Hepatocyte (in vitro differentiated cells): ENCODE data around the gene WDR18. TPM values are rescaled to one million over a fixed set of nuclear protein-coding genes. Genes with fewer than 3 reads are reported as not detected.

Source experiments
- DNase-seq: peaks from one replicate; pipeline ENCODE4 v3.0.0-alpha.2; 2016; ENCODE audit warnings: low spot score
- H2AFZ ChIP-seq: fragments of 200-600 bp; sonication (generic); 2 replicates; pipeline ENCODE4 v1.6.0; 2016; ENCODE audit warnings: antibody characterized with exemption, mild to moderate bottlenecking
- H3K27ac ChIP-seq: fragments of 200-600 bp; sonication (generic); 2 replicates; pipeline ENCODE4 v1.5.1; 2016; ENCODE audit warnings: mild to moderate bottlenecking
- H3K27me3 ChIP-seq: fragments of 200-600 bp; sonication (generic); 2 replicates; pipeline ENCODE4 v1.6.1; 2016
- H3K36me3 ChIP-seq: fragments of 200-600 bp; sonication (generic); replicated peaks from 2 replicates; pipeline ENCODE4 v1.5.1; 2016; ENCODE audit warnings: low read depth; ENCODE audit not compliant: insufficient read depth
- H3K4me1 ChIP-seq: fragments of 200-600 bp; sonication (generic); 2 replicates; pipeline ENCODE4 v1.5.1; 2016; ENCODE audit warnings: mild to moderate bottlenecking, moderate library complexity; ENCODE audit not compliant: insufficient read depth
- H3K4me2 ChIP-seq: fragments of 200-600 bp; sonication (generic); 2 replicates; pipeline ENCODE4 v1.6.0; 2016
- H3K4me3 ChIP-seq: fragments of 200-600 bp; sonication (generic); 2 replicates; pipeline ENCODE4 v1.5.1; 2016; ENCODE audit warnings: mild to moderate bottlenecking
- H3K79me2 ChIP-seq: fragments of 200-600 bp; sonication (generic); 2 replicates; pipeline ENCODE4 v1.6.0; 2017; ENCODE audit warnings: mild to moderate bottlenecking
- H3K9me2 ChIP-seq: fragments of 200-600 bp; sonication (generic); replicated peaks from 2 replicates; pipeline ENCODE4 v1.6.0; 2017; ENCODE audit warnings: mild to moderate bottlenecking; ENCODE audit not compliant: insufficient read depth
- H3K9me3 ChIP-seq: fragments of 200-600 bp; sonication (generic); 2 replicates; pipeline ENCODE4 v1.5.1; 2016; ENCODE audit warnings: low read depth, mild to moderate bottlenecking
- H4K20me1 ChIP-seq: fragments of 200-600 bp; sonication (generic); 2 replicates; pipeline ENCODE4 v1.6.0; 2016; ENCODE audit warnings: mild to moderate bottlenecking; ENCODE audit not compliant: insufficient read depth, poor library complexity, severe bottlenecking
- EZH2 ChIP-seq: fragments of 200-600 bp; sonication (generic); IDR thresholded peaks from 2 replicates; pipeline ENCODE4 v1.6.1; 2016; ENCODE audit warnings: antibody characterized with exemption, mild to moderate bottlenecking, borderline replicate concordance
- EZH2phosphoT487 ChIP-seq: fragments of 200-600 bp; sonication (generic); IDR thresholded peaks from one replicate; pipeline ENCODE4 v1.6.1; 2018; ENCODE audit warnings: antibody characterized with exemption, mild to moderate bottlenecking, low read depth, moderate library complexity; ENCODE audit not compliant: unreplicated experiment, severe bottlenecking
- WGBS: methylation state at CpG from one replicate; pipeline ENCODE4 v1.1.6; 2016; ENCODE audit warnings: low lambda C conversion rate; ENCODE audit errors: missing lambda C conversion rate; 5-methylcytosine and 5-hydroxymethylcytosine counted together
- polyA plus RNA-seq: library from polyadenylated mRNA; unstranded; fragments of >200 nt; fragmentation: Nextera tagmentation; extraction: Ambion mirVana; gene quantifications from 2 replicates; pipeline ENCODE4 v1.2.1, GENCODE V29; 2016
- total RNA-seq: library from RNA; depleted of rRNA; stranded (reverse); fragments of >200 nt; gene quantifications from 2 replicates; pipeline ENCODE4 v1.2.3, GENCODE V29; 2014
- TF ChIP-seq, protein P1 (sequence below): fragments of 200-600 bp; sonication (generic); IDR thresholded peaks from 2 replicates; pipeline ENCODE4 v1.5.1; 2016; ENCODE audit warnings: antibody characterized with exemption, mild to moderate bottlenecking; ENCODE audit not compliant: poor library complexity

WDR18 gene
- total and polyA plus RNA-seq, 2 experiments from 2014 or later: 60.0 to 169 TPM

DNA sequence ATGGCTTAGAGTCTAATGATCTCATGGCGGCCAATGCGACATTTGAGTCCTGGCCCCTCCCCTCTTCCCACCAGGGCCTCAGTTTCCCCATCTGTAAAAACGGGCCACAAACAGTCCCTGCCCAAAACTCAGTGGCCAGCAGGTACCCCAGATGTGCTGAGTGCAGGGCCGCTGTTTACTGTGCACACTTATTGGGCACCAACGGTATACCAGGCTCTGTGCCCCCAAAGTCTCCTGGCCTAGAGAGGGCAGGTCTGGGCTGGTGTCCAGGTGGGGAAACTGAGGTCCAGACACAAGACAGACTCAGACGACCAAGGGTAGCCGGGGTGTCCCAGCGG, 23.6 kb upstream of the WDR18 start:
- Histone ChIP-seq H3K36me3 (peaks cover 3% of the 10 kb centered on the region), H4K20me1 (peaks cover 7% of the 10 kb centered on the region), H3K27ac (peak overlapping the region; percentile 100), H3K9me2 (no peaks in the 10 kb centered on the region), H3K9me3 (no peaks in the 10 kb centered on the region), H3K4me2 (peak overlapping the region; percentile 81), H2AFZ (no peak overlapping the region), H3K27me3 (no peaks in the 10 kb centered on the region), H3K79me2 (peaks cover 80% of the 10 kb centered on the region), H3K4me1 (peaks cover 53% of the 10 kb centered on the region), H3K4me3 (peak overlapping the region; percentile 55)
- peak; percentile 6 for DNase-seq
- WGBS: 72% methylated on average over 8 of the region's 8 CpGs
- no peak for TF ChIP-seq EZH2phosphoT487

DNA sequence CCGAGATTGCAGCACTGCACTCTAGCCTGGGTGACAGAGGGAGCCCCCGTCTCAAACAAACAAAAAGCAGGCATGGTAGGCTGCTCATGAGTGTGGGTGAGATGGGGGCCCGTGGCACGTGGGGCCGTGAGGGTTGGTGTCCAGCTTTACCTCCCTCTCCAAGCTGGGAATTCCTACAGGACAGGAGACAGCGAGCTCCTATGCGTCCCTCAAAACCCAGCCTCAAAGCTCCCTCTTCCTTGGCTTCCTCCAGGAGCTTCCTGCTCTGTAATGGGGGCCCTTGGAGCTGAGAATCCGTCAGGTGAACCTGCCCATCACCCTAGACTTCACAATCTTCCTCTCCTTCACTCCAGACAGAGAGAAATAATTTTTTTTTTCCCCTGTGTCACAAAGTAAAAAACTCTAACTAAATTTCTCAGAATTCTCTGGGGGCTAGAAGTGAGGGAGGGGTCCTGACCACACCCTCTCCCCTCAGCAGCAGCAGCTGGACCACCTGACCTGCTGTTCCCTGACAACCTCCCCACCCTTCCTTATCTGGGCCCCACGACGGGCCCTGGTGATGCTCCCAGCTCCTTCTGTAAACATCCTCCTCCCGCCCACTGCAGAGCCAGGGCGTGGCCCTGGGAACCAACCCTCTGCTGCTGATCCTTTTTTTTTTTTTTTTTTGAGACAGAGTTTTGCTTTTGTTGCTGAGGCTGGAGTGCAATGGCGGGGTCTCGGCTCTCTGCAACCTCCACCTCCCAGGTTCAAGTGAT, 22.1 kb upstream of the WDR18 start:
- H3K9me2 ChIP-seq: no peaks in the 10 kb centered on the region
- H3K36me3 ChIP-seq: peaks cover 3% of the 10 kb centered on the region
- peaks cover 7% of the 10 kb centered on the region for H4K20me1 ChIP-seq
- H3K9me3 ChIP-seq: no peaks in the 10 kb centered on the region
- peaks cover 38% of the 10 kb centered on the region for H3K4me1 ChIP-seq
- peak; percentile 89 for DNase-seq
- no peak overlapping the region for H2AFZ ChIP-seq
- H3K79me2 ChIP-seq: peaks cover 72% of the 10 kb centered on the region
- peak overlapping the region; percentile 81 for H3K4me2 ChIP-seq
- H3K27me3 ChIP-seq: no peaks in the 10 kb centered on the region
- H3K27ac ChIP-seq: peak overlapping the region; percentile 100
- TF ChIP-seq EZH2 (no peak), EZH2phosphoT487 (no peak)
- TF ChIP-seq, protein P1, sequence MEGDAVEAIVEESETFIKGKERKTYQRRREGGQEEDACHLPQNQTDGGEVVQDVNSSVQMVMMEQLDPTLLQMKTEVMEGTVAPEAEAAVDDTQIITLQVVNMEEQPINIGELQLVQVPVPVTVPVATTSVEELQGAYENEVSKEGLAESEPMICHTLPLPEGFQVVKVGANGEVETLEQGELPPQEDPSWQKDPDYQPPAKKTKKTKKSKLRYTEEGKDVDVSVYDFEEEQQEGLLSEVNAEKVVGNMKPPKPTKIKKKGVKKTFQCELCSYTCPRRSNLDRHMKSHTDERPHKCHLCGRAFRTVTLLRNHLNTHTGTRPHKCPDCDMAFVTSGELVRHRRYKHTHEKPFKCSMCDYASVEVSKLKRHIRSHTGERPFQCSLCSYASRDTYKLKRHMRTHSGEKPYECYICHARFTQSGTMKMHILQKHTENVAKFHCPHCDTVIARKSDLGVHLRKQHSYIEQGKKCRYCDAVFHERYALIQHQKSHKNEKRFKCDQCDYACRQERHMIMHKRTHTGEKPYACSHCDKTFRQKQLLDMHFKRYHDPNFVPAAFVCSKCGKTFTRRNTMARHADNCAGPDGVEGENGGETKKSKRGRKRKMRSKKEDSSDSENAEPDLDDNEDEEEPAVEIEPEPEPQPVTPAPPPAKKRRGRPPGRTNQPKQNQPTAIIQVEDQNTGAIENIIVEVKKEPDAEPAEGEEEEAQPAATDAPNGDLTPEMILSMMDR: no peak
- no peak overlapping the region for H3K4me3 ChIP-seq
- 53% methylated on average over 12 of the region's 14 CpGs for WGBS

DNA sequence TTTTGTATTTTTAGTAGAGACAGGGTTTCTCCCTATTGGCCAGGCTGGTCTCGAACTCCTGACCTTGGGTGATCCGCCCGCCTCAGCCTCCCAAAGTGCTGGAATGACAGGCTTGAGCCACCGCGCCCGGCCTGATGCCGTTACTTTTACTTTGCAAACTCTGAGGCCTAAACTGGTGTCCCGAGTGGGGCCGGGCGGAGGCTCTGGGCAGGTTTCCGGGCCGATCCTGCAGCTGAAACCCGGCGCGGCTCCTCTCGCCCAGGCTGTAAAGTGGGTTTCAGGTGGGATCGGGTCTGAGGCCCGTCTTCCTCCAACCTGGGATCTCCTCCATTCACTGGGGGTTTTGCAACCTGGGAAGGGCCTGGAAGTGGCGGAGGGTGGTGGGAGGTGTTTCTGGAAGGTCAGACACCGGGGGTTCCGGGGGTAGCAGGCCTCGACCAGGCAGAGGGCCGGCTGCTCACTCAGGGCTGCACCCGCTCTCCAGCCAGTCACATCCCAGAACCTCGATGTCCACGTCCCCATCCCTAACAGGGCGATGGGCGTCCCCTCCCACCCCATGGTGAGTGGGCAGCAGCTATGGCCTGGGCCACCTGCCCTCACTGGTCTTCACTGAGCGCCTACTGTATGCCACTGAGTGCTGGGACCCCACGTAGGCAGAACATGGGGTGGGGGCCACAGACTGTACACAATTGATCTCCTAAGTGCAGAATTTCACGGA, 21.3 kb upstream of the WDR18 start:
- no peak for DNase-seq
- Histone ChIP-seq H3K27me3 (no peaks in the 10 kb centered on the region), H3K4me3 (no peak overlapping the region), H3K9me2 (no peaks in the 10 kb centered on the region), H3K27ac (peak overlapping the region; percentile 88), H3K4me2 (peak overlapping the region; percentile 81), H4K20me1 (peaks cover 7% of the 10 kb centered on the region), H3K4me1 (peaks cover 31% of the 10 kb centered on the region), H2AFZ (no peak overlapping the region), H3K79me2 (peaks cover 68% of the 10 kb centered on the region), H3K9me3 (no peaks in the 10 kb centered on the region), H3K36me3 (peaks cover 3% of the 10 kb centered on the region)
- no peak for TF ChIP-seq EZH2
- WGBS: 86% methylated on average over 30 of the region's 31 CpGs

DNA sequence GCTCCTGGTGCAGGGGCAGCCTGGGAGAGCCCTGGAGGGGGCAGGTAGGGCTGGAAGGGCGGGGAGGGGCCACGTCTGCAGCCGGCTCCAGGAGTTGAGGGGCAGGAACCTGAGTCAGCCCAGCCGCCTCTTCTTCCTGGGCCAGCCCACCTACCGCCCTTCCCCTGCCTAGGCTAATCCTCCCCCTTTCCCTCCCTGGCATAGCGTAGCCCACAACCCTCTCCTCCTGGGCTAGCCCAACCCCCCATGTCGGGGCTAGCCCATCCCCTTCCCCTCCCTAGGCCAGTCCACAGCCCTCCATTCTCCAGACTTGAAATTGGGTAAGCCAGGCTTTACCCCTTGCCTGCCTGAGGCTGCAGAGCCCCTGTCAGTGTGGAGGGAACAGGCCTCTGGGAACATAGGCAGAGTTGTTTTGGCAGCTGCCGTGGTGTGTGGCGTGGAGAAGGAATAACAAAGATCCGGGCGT, 20.6 kb upstream of the WDR18 start:
- Histone ChIP-seq H2AFZ (no peak overlapping the region), H3K4me3 (no peak overlapping the region), H3K79me2 (peaks cover 62% of the 10 kb centered on the region), H3K9me3 (no peaks in the 10 kb centered on the region), H3K27me3 (no peaks in the 10 kb centered on the region), H3K36me3 (peaks cover 3% of the 10 kb centered on the region), H3K4me1 (peaks cover 31% of the 10 kb centered on the region), H4K20me1 (peaks cover 7% of the 10 kb centered on the region), H3K9me2 (no peaks in the 10 kb centered on the region), H3K4me2 (peak overlapping the region; percentile 81), H3K27ac (peak overlapping the region; percentile 88)
- TF ChIP-seq EZH2: no peak
- TF ChIP-seq, protein P1: no peak
- no peak for TF ChIP-seq EZH2phosphoT487
- DNase-seq: no peak
- 90% methylated on average over 5 of the region's 11 CpGs for WGBS
